Endothelial cell of umbilical vein (primary cell): ENCODE measurements around the gene MACROD2. TPM values are rescaled to one million over a fixed set of nuclear protein-coding genes. Genes with fewer than 3 reads are reported as not detected.

Source experiments
- BruUV-seq: library from RNA; stranded (reverse); fragments of 400-500 nt; replicated peaks from 2 replicates; lab custom pipeline; 2021; lab: Mats Ljungman, UMichigan
- CTCF ChIA-PET: fragments of 300-600, 350-600 bp; sonication (Branson Sonifier 250); formaldehyde crosslinking; loops from one replicate; lab custom pipeline; 2021; ENCODE audit warnings: antibody characterized with exemption, inconsistent platforms; lab: Charles Lee
- POLR2A ChIA-PET: fragments of 300-600, 350-600 bp; sonication (Branson Sonifier 250); formaldehyde crosslinking; loops from one replicate; lab custom pipeline; 2021; ENCODE audit warnings: antibody characterized with exemption, inconsistent platforms; lab: Charles Lee
- DNase-seq: peaks from one replicate; pipeline ENCODE4 v3.0.0-alpha.2; 2011; ENCODE audit warnings: low read depth, low spot score
- FAIRE-seq: peaks from 2 replicates; lab custom pipeline; 2011; peaks lifted over from hg19 to GRCh38; lab: Jason Lieb, UNC
- H2AFZ ChIP-seq: 2 replicates; pipeline ENCODE4 v1.6.0; 2012; ENCODE audit warnings: low read depth, low read length, control low read depth, inconsistent platforms
- H3K27ac ChIP-seq: 2 replicates; pipeline ENCODE4 v1.5.1; 2011; ENCODE audit warnings: low read depth, mild to moderate bottlenecking, control low read depth, low read length, moderate library complexity; ENCODE audit not compliant: insufficient read depth
- H3K27me3 ChIP-seq, 2 experiments: 2 replicates each; pipeline versions ENCODE4 v1.6.0 to v1.6.1; 2011; ENCODE audit warnings: low read length in 2 of 2, mixed read lengths in 1 of 2; ENCODE audit not compliant: control insufficient read depth in 2 of 2, insufficient read depth in 2 of 2
- H3K36me3 ChIP-seq, 2 experiments: 2 replicates in 1 of 2; 3 replicates in 1 of 2; pipeline ENCODE4 v1.5.1; 2011; ENCODE audit warnings: low read length in 2 of 2, mild to moderate bottlenecking in 1 of 2, moderate library complexity in 1 of 2; ENCODE audit not compliant: control insufficient read depth in 2 of 2, insufficient read depth in 2 of 2; ENCODE audit errors: extremely low read depth in 1 of 2
- H3K4me1 ChIP-seq: 3 replicates; pipeline ENCODE4 v1.5.1; 2011; ENCODE audit warnings: mild to moderate bottlenecking, low read length; ENCODE audit not compliant: control insufficient read depth, insufficient read depth; ENCODE audit errors: extremely low read depth
- H3K4me2 ChIP-seq: 2 replicates; pipeline ENCODE4 v1.6.1; 2011; ENCODE audit warnings: low read length, control low read depth, mixed read lengths; ENCODE audit not compliant: insufficient read depth
- H3K4me3 ChIP-seq, 3 experiments: fragments of 200-600 bp in 1 of 3; sonication (generic), shearing (Covaris generic) in 1 of 3; replicated peaks in 1 of 3; 2 replicates each; pipeline ENCODE4 v1.5.1; 2011 to 2016; ENCODE audit warnings: control low read depth in 3 of 3, low read length in 3 of 3, mild to moderate bottlenecking in 2 of 3, inconsistent platforms in 1 of 3, low read depth in 1 of 3, moderate library complexity in 1 of 3; ENCODE audit not compliant: insufficient read depth in 1 of 3
- H3K79me2 ChIP-seq: 2 replicates; pipeline ENCODE4 v1.6.0; 2012; ENCODE audit warnings: low read length, inconsistent platforms; ENCODE audit not compliant: control insufficient read depth, insufficient read depth
- H3K9ac ChIP-seq: replicated peaks from 2 replicates; pipeline ENCODE3; 2011; ENCODE audit warnings: low read length, control low read depth; ENCODE audit not compliant: insufficient read depth; ENCODE audit errors: extremely low read depth
- H3K9me1 ChIP-seq: replicated peaks from 3 replicates; pipeline ENCODE4 v1.6.0; 2011; ENCODE audit warnings: mild to moderate bottlenecking, low read length; ENCODE audit not compliant: control insufficient read depth, insufficient read depth; ENCODE audit errors: extremely low read depth
- H3K9me3 ChIP-seq: replicated peaks from 2 replicates; pipeline ENCODE4 v1.5.1; 2012; ENCODE audit warnings: low read length, inconsistent platforms; ENCODE audit not compliant: control insufficient read depth, insufficient read depth
- H4K20me1 ChIP-seq: replicated peaks from 2 replicates; pipeline ENCODE3; 2011; ENCODE audit warnings: mild to moderate bottlenecking, low read length; ENCODE audit not compliant: control insufficient read depth, insufficient read depth; ENCODE audit errors: extremely low read depth
- CTCF ChIP-seq, 2 donors: IDR thresholded peaks; 1 replicate in 1 of 2; 2 replicates in 1 of 2; pipeline ENCODE4 v1.5.1; 2011; ENCODE audit warnings: low read length in 2 of 2, mild to moderate bottlenecking in 2 of 2, moderate library complexity in 2 of 2, control low read depth in 1 of 2, inconsistent platforms in 1 of 2, low read depth in 1 of 2; ENCODE audit not compliant: insufficient read depth in 1 of 2; ENCODE audit errors: extremely low read depth in 1 of 2
- EZH2 ChIP-seq: IDR thresholded peaks from 2 replicates; pipeline ENCODE4 v1.6.1; 2012; ENCODE audit warnings: borderline replicate concordance, low read depth, mild to moderate bottlenecking, moderate library complexity, low read length, inconsistent platforms; ENCODE audit not compliant: severe bottlenecking
- FOS ChIP-seq: IDR thresholded peaks from 2 replicates; pipeline ENCODE4 v1.6.1; 2011; ENCODE audit warnings: mild to moderate bottlenecking, low read length, moderate library complexity, borderline replicate concordance; ENCODE audit not compliant: insufficient read depth
- GATA2 ChIP-seq: IDR thresholded peaks from 2 replicates; pipeline ENCODE4 v1.7.0; 2011; ENCODE audit warnings: low read depth, mild to moderate bottlenecking, moderate library complexity, mixed read lengths, low read length; ENCODE audit not compliant: insufficient read length, insufficient read depth
- JUN ChIP-seq: IDR thresholded peaks from 2 replicates; pipeline ENCODE4 v1.6.1; 2011; ENCODE audit warnings: borderline replicate concordance, low read depth; ENCODE audit not compliant: insufficient read length, insufficient read depth
- MYC ChIP-seq: IDR thresholded peaks from one replicate; pipeline ENCODE4 v1.6.1; 2011; ENCODE audit warnings: mild to moderate bottlenecking, low read depth, low read length
- POLR2A ChIP-seq: IDR thresholded peaks from 2 replicates; pipeline ENCODE4 v1.6.1; 2012; ENCODE audit warnings: low read depth, mild to moderate bottlenecking, control low read depth, low read length
- POLR2AphosphoS5 ChIP-seq: IDR thresholded peaks from 2 replicates; pipeline ENCODE4 v1.6.1; 2012; ENCODE audit warnings: low read depth, mild to moderate bottlenecking, control low read depth, low read length, moderate library complexity; ENCODE audit not compliant: insufficient read depth
- dilution Hi-C: fragments of 300-500 bp; cut with MboI; formaldehyde crosslinking; loops from one replicate; pipeline ENCODE4 v1.15.0; 2019; ENCODE audit warnings: low sequenced_read_pairs; ENCODE audit not compliant: extremely low pct_ligation_motif_present
- intact Hi-C: fragments of 100-400 bp; cut with micrococcal nuclease; formaldehyde crosslinking; loops from one replicate; pipeline ENCODE4 v1.10.0; 2022
- polyA plus RNA-seq, 4 experiments: library from polyadenylated mRNA; depleted of rRNA in 3 of 4; stranded (reverse) in 3 of 4; unstranded in 1 of 4; fragments of >200 nt; gene quantifications; 2 replicates each; pipeline versions ENCODE4 v1.2.1 to v1.2.3, GENCODE V29; 2011 to 2012; ENCODE audit warnings: missing spikeins in 1 of 4
- total RNA-seq: library from RNA; stranded (reverse); gene quantifications from 2 replicates; pipeline ENCODE4 v1.2.3, GENCODE V29; 2021
- TF ChIP-seq, protein P1 (sequence below): IDR thresholded peaks from 2 replicates; pipeline ENCODE4 v1.6.1; 2011; ENCODE audit not compliant: insufficient read depth, insufficient read length

MACROD2 gene
- total and polyA plus RNA-seq, 2 donors (not counting 3 experiments of a cell fraction or from before 2014, with no cell fraction given), result 0.11 to 0.73 TPM

GRCh38 chr20:15318682-15319081, 1323.4 kb downstream of the MACROD2 start:
- DNase-seq (no peak), FAIRE-seq (no peak)
- H3K9me3 ChIP-seq, result no peaks in the 10 kb centered on the region
- ChIA-PET POLR2A (no interaction called here), CTCF (no interaction called here)
- H3K4me1 ChIP-seq, result no peaks in the 10 kb centered on the region
- no peak overlapping the region for H2AFZ ChIP-seq
- no peaks in the 10 kb centered on the region for H3K9me1 ChIP-seq
- BruUV-seq, result no TSS peak
- no peaks in the 10 kb centered on the region for H3K79me2 ChIP-seq
- dilution Hi-C loops, result no loop called here
- H3K9ac ChIP-seq, result no peak overlapping the region
- no peak overlapping the region for H3K27ac ChIP-seq
- intact Hi-C loops, result no loop called here
- no peak overlapping the region for H3K4me3 ChIP-seq
- no peaks in the 10 kb centered on the region for H3K27me3 ChIP-seq
- TF ChIP-seq JUN, result no peak
- no peak for TF ChIP-seq POLR2A
- TF ChIP-seq GATA2, result no peak
- no peak for TF ChIP-seq FOS
- no peak for TF ChIP-seq CTCF (IDR thresholded peaks at IDR 0.05; ENCODE audit: extremely low read depth in 1 of 2, insufficient read depth in 1 of 2, low read depth in 1 of 2, low read length in 2 of 2)
- TF ChIP-seq POLR2AphosphoS5, result no peak
- TF ChIP-seq, protein P1, sequence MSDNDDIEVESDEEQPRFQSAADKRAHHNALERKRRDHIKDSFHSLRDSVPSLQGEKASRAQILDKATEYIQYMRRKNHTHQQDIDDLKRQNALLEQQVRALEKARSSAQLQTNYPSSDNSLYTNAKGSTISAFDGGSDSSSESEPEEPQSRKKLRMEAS, result no peak
- TF ChIP-seq MYC, result no peak
- no peak for TF ChIP-seq EZH2
- H3K36me3 ChIP-seq, result no peaks in the 10 kb centered on the region
- no peaks in the 10 kb centered on the region for H4K20me1 ChIP-seq
- no peak overlapping the region for H3K4me2 ChIP-seq
